Measurements from ENCODE around the gene HOXA2.

HOXA2 gene

DNA sequence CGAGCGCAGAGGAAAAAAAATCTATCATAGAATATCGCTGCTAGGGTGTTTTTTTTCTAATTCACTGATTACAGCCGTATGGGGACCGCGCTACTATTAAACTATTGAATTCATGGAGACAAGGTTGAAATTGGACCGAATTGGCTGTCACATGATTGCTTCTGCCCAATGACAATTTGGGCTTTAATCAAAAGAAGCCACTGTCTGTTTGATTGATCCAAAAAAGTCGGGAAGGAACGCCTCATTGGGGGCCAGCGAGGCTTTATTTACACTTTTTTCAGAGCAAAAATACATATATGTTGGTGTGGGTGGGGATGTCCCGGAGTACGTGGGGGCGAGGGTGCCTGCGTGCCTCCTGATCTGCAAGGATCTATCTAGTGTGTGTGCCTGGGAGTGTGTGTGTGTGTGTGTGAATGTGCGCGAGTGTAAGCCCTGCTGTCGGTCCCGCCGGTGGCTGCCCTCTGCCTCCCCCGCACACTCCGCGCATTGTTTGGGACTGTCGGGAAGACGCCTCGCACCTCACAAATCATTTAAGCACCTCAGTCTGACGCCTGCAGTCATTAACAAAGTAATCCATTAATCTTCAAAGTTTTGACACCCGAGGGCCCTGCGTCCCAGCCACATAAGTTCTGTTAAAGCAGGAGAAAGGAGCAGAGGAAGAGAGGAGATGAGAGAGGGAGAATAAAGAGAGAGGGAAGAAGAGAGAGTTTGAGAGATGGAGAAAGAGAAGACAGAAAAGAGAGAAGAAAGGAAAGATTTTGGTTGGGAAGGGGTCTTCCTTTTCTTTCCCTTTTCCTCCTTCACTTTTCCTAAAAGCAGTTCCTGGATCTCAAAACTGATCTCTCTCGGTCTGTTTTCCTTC is at the start of gene HOXA2:
Gene HOXA2, minus strand, starts transcription at position 103 of the 862 bp plus-strand sequence. CDS start 183 bp downstream, outside the sequence.
- TF ChIP-seq GATA2 (IDR thresholded peaks at IDR 0.05; ENCODE audit: low read depth, low read length) (no peak), GATA3 (IDR thresholded peaks at IDR 0.05; ENCODE audit: low read depth, low read length) (no peak)

DNA sequence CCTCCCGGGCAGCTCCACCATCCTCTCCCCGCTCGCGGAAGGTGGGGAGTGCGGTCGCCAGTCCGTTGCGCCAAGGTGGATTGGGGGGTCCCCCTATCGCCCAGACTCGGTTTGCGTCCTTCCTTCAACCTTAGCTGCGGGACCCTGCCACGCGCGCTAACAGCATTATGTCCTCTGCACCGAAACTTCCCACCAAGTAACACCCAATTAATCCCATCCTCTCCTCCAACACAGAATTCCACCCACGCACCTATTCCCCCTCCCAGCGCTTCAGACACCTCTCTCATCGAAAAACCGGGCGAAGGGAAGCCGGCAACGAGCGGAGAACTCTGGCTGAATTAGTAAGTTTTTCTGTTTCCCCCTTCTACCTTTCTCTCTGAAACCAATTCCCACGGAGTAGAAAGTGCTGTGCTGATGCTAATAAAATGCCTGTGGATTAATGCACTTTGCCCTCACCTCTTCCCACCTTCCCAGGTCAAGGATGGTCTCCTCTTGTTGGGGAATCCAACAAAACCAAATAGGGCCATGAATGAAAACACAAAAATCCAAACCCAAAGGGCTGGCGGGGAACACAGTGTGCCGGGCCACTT is 49.0 kb upstream of the HOXA2 start:
- TF ChIP-seq GATA3 (IDR thresholded peaks at IDR 0.05; ENCODE audit: low read depth, low read length), result no peak

DNA sequence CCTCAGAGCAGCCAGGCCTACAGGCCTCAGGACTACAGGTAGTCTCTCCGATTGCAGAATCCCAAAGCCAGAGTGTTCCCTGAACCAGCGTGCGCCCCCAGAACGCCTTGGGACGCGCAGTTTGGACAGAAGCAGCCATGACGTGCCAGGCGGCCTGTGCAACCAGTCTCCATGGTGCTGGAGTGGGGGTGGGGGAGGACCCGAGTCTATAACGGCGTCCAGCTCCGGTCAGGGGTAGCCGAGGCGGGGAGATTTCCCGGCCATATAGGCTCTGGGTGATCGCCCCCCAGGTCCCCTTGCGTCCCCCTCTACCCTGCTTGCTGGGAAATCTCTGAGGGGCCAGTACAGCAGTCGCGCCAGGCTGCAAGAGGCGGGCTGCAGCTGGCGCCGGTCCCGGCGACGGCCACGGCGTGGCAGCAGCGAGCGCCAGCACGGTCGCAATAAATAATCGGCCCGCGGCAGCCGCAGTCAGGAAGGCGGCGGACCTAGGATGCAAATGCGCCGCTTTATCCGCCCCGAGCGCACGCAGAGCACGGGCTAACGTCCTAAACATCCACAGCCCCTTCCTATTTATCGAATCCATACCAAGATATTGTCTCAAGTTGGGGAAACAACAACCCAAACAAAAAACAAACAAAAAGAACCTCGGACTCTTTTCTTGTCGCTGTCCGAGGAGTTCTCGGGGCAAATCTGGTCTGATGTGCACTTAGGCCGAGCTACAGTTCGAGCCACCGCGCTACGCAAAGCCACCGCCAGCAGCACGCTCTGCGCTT is 48.3 kb upstream of the HOXA2 start:
- TF ChIP-seq GATA2 (IDR thresholded peaks at IDR 0.05; ENCODE audit: low read depth, low read length) (no peak), GATA3 (IDR thresholded peaks at IDR 0.05; ENCODE audit: low read depth, low read length) (no peak)

DNA sequence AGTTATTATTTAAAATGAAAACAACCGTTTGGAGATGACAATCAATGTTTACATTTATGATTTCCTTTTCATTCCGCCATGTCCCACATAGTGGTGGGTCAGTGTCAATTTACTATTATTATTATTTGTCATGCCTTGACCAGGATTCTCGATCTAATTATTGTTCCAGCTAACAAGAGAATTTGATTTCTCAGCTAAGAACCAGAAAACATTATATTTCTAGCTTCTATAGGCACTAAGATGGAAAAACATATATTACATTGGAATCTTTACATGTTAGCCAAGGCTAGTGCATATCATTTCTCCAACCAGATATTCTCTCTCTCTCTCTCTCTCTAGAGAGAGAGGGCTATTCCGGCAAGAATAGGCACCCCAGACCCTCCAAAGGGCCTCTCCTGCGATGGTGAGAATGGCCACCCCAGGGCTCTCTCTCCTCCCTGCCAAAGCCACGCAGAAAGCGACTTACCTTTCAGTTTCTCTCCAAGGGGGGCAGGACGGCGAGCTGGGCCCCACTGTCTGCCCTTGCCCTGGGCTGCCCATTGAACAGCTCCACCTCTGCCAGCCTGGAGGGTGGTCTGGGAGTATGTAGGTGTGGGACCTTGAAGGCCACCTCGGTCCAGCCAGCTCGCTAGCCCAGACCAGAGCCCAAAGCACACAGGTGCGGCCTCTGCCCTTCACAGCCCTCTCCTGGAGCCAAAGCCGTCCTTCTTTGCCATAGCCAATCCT is 47.5 kb upstream of the HOXA2 start:
- TF ChIP-seq GATA3 (IDR thresholded peaks at IDR 0.05; ENCODE audit: low read depth, low read length), result no peak
- TF ChIP-seq GATA2 (IDR thresholded peaks at IDR 0.05; ENCODE audit: low read depth, low read length), result no peak

DNA sequence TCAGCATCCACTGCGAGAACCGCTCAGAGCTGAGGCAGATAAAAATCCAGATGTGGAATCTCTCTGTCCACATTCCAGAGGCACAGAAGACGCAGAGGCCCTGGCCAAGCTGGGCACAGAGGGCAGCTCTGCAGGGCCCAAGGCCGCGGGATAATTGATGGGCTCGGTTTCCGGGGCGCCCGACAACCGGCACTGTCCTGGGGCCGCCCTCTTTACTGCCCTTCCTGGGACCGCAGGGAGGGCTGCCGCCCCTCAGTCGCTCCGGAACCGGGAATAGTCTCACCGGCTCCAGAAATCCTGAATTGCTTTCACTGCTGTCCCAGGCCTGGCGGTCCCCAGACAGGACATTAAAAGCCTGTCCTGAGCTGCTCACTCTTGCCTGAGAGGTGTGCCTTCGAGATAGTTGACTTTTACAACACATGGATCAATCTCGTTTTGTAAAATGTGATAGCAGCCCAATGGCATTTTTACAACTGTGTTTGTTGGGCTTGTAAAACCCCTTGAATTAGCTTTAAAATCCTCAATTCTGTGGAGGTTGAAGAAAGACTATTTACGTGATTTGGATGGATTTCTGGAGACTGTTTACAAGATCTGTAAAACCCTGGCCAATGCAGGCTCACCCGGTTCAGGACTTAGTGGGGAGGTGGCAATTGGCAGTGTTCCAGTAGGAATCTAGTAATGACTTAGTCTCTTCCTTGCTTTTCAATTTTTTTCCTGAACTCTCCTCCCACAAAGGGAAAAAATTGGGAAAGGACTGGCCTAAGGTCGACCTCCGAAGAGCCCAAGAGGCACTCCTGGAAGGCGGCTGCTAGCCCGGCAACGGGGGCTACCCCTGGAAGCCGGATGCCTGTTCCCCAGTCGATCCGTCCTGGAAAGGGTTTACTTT is 46.5 kb upstream of the HOXA2 start:
- TF ChIP-seq GATA2 (IDR thresholded peaks at IDR 0.05; ENCODE audit: low read depth, low read length) (no peak), GATA3 (IDR thresholded peaks at IDR 0.05; ENCODE audit: low read depth, low read length) (no peak)

DNA sequence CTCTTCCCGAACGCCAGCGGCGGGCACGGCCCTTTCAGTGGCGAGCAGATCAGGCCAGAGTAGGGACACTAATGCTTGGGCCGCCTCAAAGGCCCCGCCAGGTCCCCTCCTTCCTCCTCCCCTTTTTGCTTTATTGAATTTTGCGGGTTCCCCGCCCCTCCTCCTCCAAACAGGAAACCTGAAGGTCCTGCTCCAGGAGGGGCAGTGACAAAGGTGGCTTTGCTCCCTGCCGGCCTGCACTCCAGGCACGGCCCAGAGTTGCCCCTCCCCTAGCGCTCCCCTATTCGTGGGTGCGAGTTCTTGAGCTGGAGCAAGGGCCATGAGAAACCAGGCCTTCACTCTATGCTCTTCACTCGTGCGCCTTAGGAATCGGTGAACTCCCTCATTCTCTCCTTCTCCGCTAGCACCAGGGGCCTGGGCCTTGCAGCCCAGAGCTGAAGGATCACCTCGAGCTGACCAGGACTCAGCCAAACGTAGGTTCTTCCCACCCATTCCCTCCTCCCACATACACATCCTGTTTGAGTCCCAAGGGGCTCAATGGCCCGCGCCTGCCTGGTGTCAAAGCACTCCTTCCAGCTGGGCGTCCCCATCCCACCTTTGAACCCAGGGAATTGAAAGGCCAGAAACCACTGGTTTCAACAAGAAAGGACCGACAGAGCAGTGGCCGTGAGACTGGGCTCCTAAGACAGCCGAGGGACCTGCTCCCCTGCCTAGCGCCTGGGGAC is 45.7 kb upstream of the HOXA2 start:
- TF ChIP-seq GATA3 (IDR thresholded peaks at IDR 0.05; ENCODE audit: low read depth, low read length) (no peak), GATA2 (IDR thresholded peaks at IDR 0.05; ENCODE audit: low read depth, low read length) (no peak)

DNA sequence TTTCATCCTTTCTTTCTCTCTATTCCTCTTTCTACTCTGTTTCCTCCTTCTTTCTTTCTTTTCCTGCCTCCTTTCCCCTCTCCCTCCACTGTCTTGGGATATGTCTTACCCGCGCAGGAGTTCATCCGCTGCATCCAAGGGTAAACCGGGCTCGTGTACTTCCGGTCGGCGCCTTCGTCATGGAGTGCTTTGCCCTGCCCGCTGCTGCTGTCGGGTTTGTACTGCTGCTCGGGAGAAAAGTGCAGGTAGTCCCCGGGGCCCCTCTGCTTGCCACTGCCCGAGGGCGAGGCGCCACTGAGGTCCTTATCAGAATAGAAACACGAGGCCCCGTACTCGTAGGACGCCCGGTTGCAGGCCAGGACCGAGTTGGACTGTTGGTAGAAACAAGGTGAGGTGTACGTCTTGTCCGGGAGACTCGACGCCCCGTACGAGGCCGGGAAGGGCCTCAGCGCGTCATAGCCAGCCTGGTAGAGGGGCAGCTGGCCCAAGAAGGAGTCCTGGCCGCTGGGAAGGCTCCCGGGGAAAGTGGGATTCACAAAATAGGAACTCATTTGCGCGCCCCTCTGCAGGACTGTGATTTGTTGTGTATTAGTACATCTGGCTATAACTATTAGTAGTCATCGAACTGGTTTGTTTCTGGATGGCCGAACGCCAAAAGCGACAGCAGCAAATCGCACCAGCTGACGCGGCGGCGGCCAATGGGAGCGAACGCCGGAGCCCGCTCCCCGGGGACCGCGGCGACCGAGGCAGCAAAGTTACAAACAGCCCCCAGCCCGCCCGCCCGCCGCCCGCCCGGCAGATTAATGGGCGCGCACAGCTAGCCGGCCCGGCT is 44.9 kb upstream of the HOXA2 start, which contains the start of gene HOXA6:
Gene HOXA6, minus strand, starts transcription at position 576 of the 832 bp plus-strand sequence. Its CDS starts 25 bp downstream, at position 551.
- TF ChIP-seq GATA2 (IDR thresholded peaks at IDR 0.05; ENCODE audit: low read depth, low read length) (no peak), GATA3 (IDR thresholded peaks at IDR 0.05; ENCODE audit: low read depth, low read length) (no peak)

DNA sequence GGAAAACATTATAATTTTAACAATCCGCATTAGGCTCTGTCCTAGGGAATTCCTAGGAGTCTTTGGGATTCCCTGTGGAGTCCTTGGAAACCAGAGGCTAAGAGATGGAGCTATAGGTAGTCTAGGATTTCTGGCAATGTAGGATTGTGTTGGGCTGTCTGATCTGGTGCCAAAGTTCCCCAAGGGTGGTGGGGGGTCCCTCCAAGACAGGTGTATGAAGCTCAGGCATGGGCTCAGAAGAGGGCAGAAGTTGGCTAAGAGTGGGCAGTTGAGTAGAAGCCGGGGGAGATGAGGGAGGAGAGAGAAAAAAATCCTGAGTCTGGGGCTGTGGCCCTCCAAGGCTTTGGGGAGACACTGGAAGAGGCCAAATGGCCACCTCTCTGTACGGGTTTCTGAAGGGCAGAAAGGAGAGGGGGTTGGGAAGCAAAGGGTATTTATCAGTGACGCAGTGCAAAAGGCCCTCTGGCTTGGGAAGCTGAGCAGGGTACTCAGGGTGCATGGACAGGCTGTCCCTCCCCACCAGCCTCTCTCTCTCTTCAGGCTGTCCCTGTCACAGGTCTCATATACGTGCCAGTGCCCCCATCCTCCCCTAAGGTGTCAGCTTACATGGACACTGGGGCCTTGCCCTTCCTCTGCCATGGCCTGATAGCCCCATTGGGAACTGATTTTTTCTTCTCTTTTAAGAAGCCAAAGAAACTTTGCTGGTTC is 44.2 kb upstream of the HOXA2 start:
- TF ChIP-seq GATA3 (IDR thresholded peaks at IDR 0.05; ENCODE audit: low read depth, low read length), result no peak
- no peak for TF ChIP-seq GATA2 (IDR thresholded peaks at IDR 0.05; ENCODE audit: low read depth, low read length)

DNA sequence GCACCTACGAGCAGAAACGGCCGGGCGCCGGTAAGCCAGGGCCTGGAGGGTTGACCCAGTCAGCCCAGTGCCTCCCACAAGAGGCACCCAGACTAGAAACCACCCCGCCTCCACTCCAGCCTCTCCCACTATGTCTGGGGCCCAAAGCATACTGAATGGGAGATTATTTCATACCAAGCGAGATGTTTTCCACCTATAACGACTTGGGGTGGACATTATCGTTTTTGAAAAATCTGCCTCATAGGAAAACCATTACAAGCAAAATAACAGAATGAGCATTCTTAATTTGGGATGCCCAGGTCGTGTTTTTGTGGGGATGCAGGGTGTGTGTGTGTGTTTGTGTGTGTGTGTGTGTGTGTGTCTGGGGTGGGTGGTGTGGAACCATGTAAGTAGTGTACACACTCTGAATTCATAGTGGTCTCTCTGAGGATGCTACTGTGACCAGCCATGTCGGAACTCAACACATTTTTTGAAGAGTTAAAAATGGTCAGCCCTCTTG is 43.5 kb upstream of the HOXA2 start:
- TF ChIP-seq GATA3 (IDR thresholded peaks at IDR 0.05; ENCODE audit: low read depth, low read length), result no peak
- TF ChIP-seq GATA2 (IDR thresholded peaks at IDR 0.05; ENCODE audit: low read depth, low read length), result no peak

DNA sequence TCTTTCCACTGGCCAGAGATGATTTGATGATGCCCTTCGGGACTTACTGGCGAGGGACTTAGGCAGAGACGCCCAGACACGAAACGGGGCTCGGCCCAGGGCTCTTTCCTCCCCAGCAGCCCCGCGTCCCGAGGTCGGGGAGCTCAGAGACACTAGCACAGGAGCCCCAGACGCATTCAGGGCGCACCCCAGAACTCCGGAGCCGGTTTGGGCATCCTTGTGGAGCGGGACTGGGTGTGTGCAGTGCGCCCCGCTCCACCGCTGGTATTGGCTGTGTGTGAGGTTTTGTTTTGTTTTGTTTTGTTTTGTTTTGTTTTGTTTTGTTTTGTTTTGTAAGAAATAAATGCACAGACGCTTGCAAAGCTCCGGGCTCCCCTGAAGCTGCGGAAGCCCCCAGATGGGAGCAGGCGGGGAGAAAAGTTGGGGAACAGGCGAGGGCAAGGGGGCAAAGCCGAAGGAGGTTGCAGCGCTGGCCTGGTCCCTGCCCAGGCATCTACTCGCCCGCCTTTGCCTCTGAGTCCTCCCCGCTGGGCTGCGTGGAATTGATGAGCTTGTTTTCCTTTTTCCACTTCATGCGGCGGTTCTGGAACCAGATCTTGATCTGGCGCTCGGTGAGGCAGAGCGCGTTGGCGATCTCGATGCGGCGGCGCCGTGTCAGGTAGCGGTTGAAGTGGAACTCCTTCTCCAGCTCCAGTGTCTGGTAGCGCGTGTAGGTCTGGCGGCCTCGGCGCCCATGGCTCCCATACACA is 42.9 kb upstream of the HOXA2 start:
- TF ChIP-seq GATA2 (IDR thresholded peaks at IDR 0.05; ENCODE audit: low read depth, low read length) (no peak), GATA3 (IDR thresholded peaks at IDR 0.05; ENCODE audit: low read depth, low read length) (no peak)
